GM18873 (cell line): ENCODE measurements around the gene FGFBP2.
"Not testable (repeated sequence)": the region's sequence is repeated elsewhere in the genome, so short reads cannot be mapped to it uniquely, and the experiment has no call there.

ENCODE experiments used
- ATAC-seq: cut with Tn5 transposase; IDR thresholded peaks from one replicate; pipeline ENCODE4 v1.9.1; 2021; ENCODE audit warnings: mild to moderate bottlenecking, moderate library complexity, moderate number of reproducible peaks; ENCODE audit not compliant: unreplicated experiment, low FRiP score

FGFBP2 gene

DNA sequence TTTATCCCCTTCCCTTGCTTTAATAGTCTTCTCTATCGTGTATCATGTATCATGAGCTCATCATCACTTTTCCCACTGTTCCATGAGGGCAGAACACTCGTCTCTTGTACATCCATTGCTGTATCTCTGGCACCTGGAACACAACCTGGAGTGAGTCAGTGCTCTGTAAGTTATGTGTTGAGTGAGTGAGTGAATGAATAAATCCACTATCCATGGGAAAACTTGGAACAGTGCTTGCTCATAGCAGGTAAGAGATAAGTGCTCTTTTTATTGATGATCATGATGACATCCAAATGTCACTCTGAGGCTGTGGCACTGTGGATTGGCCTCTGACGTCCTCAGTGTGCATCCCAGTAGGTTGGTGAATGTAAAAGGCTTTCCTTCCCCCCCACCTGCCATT is 28.7 kb downstream of the FGFBP2 start:
- ATAC-seq = no peak

DNA sequence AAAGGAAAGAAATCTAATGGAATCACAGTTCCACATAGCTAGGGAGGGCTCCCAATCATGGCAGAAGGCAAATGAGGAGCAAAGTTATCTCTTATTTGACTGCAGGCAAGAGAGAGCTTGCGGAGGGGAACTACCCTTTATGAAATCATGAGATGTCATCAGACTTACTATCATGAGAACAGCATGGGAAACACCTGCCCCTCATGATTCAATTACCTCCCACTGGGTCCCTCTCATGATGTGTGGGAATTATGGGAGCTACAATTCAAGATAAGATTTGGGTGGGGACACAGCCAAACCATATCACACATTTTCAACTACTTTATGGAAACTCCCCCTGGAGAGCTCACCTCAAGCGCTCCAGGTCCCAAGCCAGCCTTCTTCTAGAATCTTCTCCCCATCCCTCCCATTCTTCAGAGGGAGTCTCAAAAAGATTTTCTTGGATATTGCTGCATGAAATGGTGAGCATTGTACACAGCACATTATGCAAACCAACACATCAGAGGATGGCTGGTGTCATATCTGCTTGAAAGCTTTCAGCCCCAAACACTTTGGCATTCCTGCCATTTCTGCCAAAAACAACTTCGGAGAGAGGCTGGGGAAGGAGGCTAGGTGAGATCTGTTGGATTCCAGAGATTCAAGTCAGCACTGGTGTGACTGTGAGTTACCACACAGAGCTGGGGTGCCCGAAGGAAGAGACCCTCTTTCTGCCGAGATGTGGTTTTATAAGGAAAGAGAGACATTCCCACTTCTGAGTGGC is 31.3 kb downstream of the FGFBP2 start:
- no peak for ATAC-seq

DNA sequence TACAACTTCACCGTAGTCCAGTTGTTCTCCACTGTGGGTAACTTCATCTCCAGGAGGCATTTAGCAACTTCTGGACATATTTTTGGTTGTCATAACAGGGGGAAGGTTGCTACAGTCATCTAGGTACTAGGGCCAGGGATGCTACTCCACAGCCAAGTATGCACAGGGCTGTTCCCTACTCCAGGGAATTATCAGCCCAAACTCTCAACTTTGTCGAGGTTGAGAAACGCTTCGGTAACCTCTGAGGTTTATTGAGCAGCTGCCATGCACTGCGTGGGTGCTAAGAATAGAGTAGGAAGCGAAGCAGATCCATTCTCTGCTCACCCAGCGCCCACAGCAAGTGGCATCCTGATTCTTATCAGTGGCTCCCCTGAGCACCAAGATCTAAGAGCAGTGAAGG is 32.7 kb downstream of the FGFBP2 start:
- no peak for ATAC-seq

DNA sequence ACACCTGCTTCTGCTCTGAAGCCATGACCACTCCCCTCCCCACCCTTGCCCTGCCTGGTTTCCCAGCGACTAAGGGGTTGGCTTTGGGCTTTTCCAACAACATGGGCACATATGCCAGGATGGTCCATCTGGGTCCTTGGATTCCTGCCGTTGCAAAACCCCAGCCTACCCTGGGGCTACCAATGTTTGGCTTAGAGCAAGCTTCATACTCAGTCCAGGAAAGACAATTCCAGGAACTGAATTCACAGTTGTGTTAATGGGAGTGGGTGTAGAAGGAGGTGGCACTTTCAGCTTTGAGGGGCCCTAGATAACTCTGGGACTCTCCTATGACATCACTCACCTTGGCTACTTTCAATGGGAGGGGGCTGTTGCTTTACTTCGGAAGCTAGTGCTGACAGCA is 33.4 kb downstream of the FGFBP2 start:
- no peak for ATAC-seq

DNA sequence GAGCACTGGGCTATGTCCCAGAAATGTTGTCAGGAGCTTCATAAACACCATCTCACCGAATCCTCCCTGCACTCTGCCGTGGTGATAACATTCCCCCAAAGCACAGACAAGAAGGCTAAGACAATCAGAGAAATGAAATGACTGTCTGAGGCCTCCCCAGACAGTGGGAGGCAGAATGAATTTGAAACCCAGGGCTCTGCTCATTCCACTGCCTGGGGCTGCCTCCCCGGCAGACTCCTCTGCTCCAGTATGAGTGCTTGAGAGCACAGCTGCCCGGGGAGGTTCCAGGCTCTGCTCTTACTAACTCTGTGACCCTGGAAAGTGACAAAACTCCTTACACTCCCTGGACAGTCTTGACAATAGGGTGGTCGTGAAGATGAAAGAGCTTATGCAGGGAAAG is 34.1 kb downstream of the FGFBP2 start:
- no peak for ATAC-seq

DNA sequence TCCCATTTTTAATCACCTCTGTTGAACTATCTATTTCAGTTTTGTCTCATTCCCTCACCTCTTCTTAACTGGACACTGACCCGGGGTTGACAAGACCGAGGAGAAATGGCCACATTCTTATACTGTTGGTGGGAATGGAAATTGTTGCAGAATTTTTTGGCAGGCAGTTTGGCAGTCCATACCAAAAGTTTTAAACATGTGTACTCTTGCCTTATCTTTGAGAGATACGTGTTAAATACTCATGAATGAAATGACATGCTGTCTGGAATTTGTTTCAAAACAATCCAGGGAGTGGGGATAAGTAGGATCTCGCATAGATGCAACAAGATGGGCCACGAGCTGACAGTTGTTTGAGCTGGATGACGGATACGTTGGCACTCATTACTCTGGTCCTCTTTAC is 36.5 kb downstream of the FGFBP2 start:
- no peak for ATAC-seq

DNA sequence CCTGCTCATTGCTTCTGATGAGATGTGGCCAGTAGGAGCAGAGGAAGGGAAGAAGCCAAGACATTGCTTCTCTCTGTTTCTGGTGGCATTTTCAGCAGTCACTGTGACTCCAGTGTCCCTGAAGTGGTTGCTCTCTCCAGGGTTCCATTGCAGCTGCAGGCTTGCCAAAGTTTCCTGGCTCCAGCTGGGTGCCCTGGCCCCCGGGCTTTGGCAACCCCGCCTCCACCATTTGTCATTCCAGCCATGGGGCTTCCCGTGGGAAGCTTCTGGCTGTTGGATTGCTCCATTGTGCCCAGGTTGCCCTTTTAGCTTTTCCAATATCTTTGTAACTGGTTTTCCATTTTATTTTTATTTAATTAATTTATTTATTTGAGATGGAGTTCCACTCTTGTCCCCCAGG is 37.1 kb downstream of the FGFBP2 start:
- ATAC-seq = no peak

DNA sequence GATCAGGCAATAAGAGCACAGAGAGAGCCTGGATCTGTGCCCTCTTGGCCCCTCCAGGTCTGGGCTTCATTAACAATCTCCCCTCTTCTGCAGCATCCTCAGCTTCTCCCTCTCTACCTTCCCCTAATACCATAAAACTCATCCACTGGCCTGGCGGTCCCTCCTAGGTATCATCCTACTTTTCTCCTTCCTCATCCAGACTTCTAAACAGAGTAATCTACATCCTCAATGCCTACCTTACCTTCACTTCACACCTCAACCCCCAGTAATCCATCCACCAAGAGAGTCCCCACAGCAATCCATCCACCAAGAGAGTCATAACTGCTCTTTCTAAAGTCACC is 41.4 kb downstream of the FGFBP2 start:
- no peak for ATAC-seq

DNA sequence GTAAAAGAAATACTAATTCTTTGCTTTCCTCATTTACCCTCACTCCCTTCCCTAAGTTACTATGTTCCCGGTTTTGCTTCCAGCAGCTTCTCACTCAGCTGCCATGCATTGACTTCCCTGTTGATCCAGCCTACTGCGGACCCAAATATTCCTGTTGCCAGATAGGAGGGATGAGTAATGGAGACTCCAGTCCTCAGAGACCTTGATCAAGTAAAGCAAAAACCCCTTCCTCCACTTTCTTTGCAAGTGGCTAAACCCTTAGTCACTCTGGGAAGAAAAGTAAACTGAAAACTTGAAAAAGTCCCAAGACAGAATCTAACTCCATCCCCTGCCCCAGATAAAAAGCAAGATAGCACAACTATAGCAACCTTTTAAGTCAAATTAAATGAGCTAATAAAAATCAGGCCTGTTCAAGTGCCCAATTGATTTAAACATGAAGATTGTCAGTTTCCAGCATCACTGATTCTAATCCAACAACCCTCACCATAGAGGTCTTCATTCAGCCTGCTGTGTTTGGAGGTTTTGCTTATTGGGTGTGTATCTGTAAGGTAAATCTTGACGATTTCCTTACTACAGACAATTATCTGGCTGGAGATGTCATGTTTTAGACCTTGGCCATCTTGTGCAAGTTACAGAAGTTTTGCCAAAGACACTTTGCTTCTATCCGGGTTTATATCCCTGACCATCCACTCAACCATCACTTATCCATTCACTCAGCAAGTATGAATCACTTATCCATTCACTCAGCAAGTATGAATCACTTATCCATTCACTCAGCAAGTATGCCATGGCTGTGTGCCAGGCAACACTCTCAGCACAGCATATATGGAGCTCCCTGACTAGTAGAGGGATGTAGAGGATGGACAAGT is 42.0 kb downstream of the FGFBP2 start:
- ATAC-seq = no peak

DNA sequence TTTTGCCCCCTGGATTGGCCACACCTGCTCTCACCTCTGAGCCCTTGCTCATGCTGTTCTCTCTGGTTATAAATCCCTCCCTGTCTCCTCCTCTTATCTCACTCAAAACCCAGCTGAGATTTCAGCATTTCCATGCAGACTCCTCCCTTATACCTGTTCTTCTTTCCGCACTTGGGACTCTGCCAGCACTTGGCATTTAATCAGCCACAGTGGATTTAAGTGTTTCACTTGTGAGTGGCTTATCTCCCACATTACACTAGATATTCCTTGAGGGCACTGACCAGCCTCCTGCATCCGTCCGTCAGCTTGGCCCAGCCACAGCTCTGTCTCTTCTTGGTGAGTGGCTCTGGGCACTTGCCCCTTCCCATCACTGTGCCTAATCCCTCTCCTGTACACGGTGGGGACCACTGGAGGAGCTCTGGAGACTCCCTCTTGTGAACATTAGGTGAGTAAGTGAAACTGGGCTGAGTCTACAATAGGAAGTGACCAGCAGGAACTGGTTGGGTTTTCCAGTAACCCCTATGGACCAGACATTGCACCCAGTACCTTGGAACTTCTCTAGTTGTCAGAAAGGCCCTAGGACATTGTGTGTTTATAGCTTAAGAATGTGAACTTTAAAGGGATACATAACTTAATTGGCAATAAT is 44.4 kb downstream of the FGFBP2 start:
- ATAC-seq = no peak

DNA sequence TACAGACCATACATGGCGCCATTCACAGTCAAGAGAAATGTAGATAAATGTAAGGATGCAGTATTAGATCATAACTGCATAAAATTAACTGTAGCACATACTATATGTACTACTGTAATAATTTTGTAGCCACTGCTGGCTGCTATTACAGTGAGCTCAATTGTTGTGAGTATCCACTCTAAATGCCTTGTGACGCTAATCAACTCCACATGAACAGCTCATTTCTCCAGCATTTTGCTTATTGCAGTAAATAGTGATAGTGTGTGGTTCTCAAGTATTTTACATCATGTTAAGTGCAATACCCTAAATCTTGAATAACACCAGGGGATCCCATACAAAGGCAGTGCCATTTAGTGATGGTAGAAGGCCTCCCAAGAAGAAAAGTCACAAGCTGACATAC is 45.7 kb downstream of the FGFBP2 start:
- no peak for ATAC-seq

DNA sequence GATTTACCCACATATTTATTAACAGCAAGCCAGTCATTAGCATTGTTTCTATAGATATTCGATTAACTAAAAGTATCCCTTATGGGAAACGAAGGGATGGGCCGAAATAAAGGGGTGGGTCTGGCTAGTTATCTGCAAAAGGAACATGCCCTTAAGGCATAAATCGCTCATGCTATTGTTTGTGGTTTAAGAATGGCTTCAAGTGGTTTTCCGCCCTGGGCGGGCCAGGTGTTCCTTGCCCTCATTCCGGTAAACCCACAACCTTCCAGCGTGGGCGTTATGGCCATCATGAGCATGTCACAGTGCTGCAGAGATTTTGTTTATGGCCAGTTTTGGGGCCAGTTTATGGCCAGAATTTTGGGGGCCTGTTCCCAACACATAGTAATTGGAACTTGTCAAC is 46.6 kb downstream of the FGFBP2 start:
- ATAC-seq = not testable (repeated sequence)

DNA sequence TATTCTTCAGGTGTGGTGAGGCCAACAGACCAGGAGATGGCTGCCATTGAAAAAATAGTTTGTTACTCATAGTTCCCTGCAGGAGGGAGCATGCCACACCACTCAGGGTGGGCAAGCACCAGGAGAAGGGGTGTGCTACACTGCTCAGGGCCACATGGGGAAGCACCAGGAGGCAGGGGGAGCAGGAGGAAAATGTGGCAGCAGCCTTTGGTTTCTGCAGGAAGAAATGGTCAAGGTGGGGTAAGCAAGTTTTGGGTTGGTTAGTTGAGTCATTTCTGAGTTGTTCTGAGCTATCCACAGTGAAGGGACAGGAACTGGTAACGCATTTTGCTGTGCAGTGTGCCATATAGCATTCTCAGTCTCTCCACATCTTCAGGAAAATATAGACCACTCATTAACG is 48.2 kb downstream of the FGFBP2 start:
- no peak for ATAC-seq

DNA sequence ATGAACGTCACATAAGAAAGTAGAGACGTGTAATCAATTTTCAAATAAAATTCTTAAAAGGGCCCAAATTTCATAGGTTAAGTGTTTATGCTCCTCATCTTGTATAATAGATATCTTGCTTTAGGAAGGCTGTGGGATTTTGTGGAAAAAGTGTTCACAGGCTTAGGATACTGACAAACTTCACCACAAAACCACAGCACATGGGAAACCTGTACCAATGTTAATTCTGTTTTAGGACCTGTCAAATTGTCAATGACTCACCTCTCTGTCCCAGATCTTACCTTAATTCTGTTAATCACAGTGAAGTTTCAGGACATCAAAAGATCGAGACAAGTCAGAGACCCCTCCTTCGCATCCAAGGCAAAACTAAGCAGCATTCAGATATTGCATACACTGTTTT is 48.7 kb downstream of the FGFBP2 start:
- ATAC-seq = no peak

DNA sequence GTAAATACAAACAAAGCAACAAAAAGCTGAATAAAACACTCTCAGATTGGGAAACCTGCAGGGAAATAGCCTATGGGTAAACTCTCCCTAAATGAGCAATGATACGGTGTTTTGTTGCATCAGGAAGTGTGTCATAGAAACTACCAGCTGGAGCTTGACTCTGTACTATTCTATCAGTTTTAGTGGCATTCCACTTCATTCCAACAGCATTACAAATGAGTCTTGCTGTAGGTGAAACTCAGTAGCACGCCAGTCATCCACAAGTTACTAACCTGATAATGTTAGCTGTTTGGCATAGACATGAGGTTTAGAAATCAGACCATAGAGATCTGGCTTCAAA is 49.4 kb downstream of the FGFBP2 start:
- no peak for ATAC-seq

DNA sequence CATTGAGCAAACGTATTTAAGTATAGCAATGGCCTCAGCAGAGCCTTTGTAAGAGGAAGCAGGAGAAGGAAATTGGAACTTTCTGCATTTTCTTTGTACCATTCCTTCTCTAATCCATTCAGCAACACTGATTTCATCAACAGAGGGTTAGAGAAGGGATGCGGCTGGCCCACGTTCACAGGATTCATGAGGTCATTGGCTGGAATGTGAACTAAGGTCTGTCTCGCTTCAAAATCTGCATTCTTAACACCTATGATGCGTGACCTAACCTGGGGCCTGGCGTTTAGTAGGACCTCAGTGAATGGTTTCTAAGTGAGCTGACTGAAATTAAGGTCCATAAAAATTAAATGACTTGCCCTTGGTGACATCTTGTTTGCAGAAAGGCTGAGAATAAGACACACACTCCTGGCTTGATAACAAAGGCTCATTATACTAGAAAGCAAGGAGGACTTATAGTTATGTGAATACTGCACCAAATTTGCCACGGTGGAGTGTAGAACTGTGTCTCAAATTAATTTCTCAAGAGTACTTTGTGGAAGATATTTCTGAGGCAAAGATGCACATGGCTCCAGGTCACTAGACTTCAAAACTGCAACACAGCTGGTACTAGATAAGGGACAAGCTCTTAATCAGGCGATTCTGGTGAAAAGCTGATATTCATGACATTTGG is 49.9 kb downstream of the FGFBP2 start:
- ATAC-seq = no peak

DNA sequence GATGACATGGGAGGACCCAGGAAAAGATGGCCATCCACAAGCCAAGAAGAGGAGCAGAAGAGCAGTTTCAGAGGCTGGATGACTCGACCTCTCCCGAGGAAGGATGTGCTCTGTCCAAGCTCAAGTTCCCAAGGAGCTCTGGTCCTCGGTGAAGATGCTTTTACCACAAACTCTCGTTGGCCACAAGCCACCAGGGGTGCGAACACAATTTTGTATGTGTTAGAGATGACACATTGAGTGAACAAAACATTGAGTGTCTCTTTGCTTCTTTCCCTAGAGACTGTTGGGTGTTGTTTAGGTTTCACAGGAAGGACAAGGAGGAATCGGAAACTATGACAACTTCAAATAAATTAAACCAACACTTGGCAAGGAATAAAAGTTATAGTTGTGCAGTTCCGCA is 50.7 kb downstream of the FGFBP2 start:
- ATAC-seq = no peak
